Erythroblast (primary cell): ENCODE results near the gene ABCD1.

Experiments
- GATA1 ChIP-seq: IDR thresholded peaks from 2 replicates; pipeline ENCODE4 v1.6.1; 2011; ENCODE audit warnings: low read depth, mild to moderate bottlenecking, control low read depth, low read length, moderate library complexity
- POLR2A ChIP-seq: IDR thresholded peaks from 2 replicates; pipeline ENCODE4 v1.6.1; 2011; ENCODE audit warnings: mild to moderate bottlenecking, low read length

DNA sequence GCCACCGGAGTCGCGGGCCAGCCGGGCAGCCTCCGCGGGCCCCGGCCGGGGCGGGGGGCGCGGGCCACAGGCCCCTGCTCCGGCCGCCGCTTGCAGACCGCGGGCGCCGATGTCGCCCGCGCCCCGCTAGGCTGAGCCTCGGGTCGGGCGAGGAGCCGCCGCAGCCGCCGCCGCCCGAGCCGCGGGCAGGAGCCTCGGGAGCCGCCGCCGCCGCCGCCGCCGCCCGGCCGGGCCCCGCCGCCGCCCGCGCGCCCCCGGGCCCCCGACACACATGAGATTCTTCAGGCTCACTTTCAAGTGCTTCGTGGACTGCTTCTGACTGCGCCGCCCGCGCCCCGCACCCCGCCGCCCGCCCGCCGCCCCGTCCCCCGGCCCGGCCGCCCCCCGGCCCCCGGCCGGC, 36.6 kb upstream of the ABCD1 start:
- TF ChIP-seq POLR2A (no peak), GATA1 (no peak)
